Suprapubic skin (tissue), 4 donors: ENCODE results near the gene NODAL.

Experiments
- CTCF ChIP-seq, 2 donors: fragments of 200-600 bp in 1 of 2; fragments of 450-650 bp in 1 of 2; sonication (generic) in 1 of 2; IDR thresholded peaks; one replicate each; pipeline ENCODE4 v1.5.1; 2016 to 2019; ENCODE audit warnings: antibody characterized with exemption in 2 of 2, mild to moderate bottlenecking in 1 of 2, moderate library complexity in 1 of 2
- POLR2A ChIP-seq, 2 donors: fragments of 450-650 bp; IDR thresholded peaks; one replicate each; pipeline ENCODE4 v1.6.1; 2017; ENCODE audit warnings: antibody characterized with exemption in 2 of 2, mild to moderate bottlenecking in 2 of 2, moderate library complexity in 2 of 2
- POLR2AphosphoS5 ChIP-seq, 3 donors: sonication (generic); formaldehyde crosslinking; IDR thresholded peaks; one replicate each; pipeline ENCODE4 v1.6.1; 2017; ENCODE audit warnings: antibody characterized with exemption in 3 of 3

DNA sequence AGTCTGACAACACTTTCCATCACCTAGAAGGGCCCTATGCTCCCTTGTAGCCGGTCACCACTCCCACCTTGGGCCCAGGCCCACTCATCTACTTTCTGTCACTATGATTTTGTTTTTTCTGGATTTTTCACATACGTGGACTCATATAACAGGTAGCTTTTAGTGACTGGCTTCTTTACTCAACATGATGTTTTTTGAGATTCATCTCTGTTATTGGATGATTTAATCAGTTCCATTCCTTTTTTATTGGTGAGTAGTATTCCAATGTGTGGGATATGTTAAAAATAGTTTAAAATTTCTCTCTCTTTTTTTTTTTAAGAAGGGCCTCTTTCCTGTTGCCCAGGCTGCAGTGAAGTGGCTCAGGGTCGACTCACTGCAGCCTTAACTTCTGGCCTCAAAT lies 46.3 kb upstream of the NODAL start:
- TF ChIP-seq CTCF (IDR thresholded peaks at IDR 0.05) (no peak), POLR2AphosphoS5 (IDR thresholded peaks at IDR 0.05) (no peak), POLR2A (IDR thresholded peaks at IDR 0.05) (no peak)
